Natural killer cell (primary cell): ENCODE data around the gene DDX24. TPM values are rescaled to one million over a fixed set of nuclear protein-coding genes. Genes with fewer than 3 reads are reported as not detected.

ENCODE experiments used
- ATAC-seq, 3 donors: fragments of 150-1000 bp in 2 of 3; fragments of 200-7000 bp in 1 of 3; cut with Tn5 transposase; 1 replicate in 1 of 3; 2 replicates in 2 of 3; pipeline ENCODE4 v1.10.0; 2021; ENCODE audit warnings: mild to moderate bottlenecking in 2 of 3, moderate library complexity in 2 of 3
- DNase-seq, 2 donors: peaks; one replicate each; pipeline versions ENCODE4 v3.0.0 to v3.0.0-alpha.2; 2013 to 2021; ENCODE audit warnings: mixed read lengths in 1 of 2
- H3K27ac ChIP-seq: one replicate; pipeline ENCODE4 v1.5.1; 2013; ENCODE audit warnings: mild to moderate bottlenecking, low read length
- H3K27me3 ChIP-seq: one replicate; pipeline ENCODE4 v1.6.1; 2013; ENCODE audit warnings: low read length; ENCODE audit not compliant: control insufficient read depth, insufficient read depth
- H3K36me3 ChIP-seq: one replicate; pipeline ENCODE4 v1.6.1; 2013; ENCODE audit warnings: low read length; ENCODE audit not compliant: control insufficient read depth, insufficient read depth
- H3K4me1 ChIP-seq: one replicate; pipeline ENCODE4 v1.6.1; 2013; ENCODE audit warnings: low read length; ENCODE audit not compliant: control insufficient read depth, insufficient read depth
- H3K4me3 ChIP-seq: one replicate; pipeline ENCODE4 v1.5.1; 2013; ENCODE audit warnings: low read length
- H3K9me3 ChIP-seq: one replicate; pipeline ENCODE4 v1.6.1; 2013; ENCODE audit warnings: low read length; ENCODE audit not compliant: control insufficient read depth, insufficient read depth
- H3K27ac Mint-ChIP-seq, 2 donors: one replicate each; pipeline ENCODE4 v1.8.0; 2022; ENCODE audit warnings: mild to moderate bottlenecking in 2 of 2, mixed read lengths in 2 of 2, moderate library complexity in 1 of 2
- H3K27me3 Mint-ChIP-seq, 2 donors: one replicate each; pipeline ENCODE4 v1.8.0; 2022; ENCODE audit warnings: low read depth in 2 of 2, mixed read lengths in 2 of 2
- H3K36me3 Mint-ChIP-seq: one replicate; pipeline ENCODE4 v1.8.0; 2022; ENCODE audit warnings: mixed read lengths
- H3K4me1 Mint-ChIP-seq, 2 donors: one replicate each; pipeline ENCODE4 v1.8.0; 2022; ENCODE audit warnings: mixed read lengths in 2 of 2
- H3K4me3 Mint-ChIP-seq: one replicate; pipeline ENCODE4 v1.8.0; 2022; ENCODE audit warnings: mild to moderate bottlenecking, moderate library complexity, mixed read lengths
- H3K9me3 Mint-ChIP-seq, 2 donors: one replicate each; pipeline ENCODE4 v1.8.0; 2022; ENCODE audit warnings: mixed read lengths in 2 of 2
- WGBS: methylation state at CpG from one replicate; pipeline ENCODE4 v1.1.7; 2013; ENCODE audit warnings: missing lambda C conversion rate; ENCODE audit not compliant: insufficient coverage; 5-methylcytosine and 5-hydroxymethylcytosine counted together
- intact Hi-C: fragments of 100-400 bp; cut with micrococcal nuclease; formaldehyde crosslinking; loops from one replicate; pipeline ENCODE4 v1.14.2; 2022
- total RNA-seq, 4 donors: library from RNA; stranded (reverse); fragments of 120-200 nt in 1 of 4; gene quantifications; one replicate each; pipeline versions ENCODE4 v1.2.3 to v1.2.4, GENCODE V29; 2013 to 2022
- TF ChIP-seq, protein P1 (sequence below): fragments of 200-600 bp; IDR thresholded peaks from one replicate; pipeline ENCODE4 v1.8.0; 2022; ENCODE audit warnings: antibody characterized with exemption

DDX24 gene
- total RNA-seq, 3 donors from 2014 or later (not counting 1 experiment from before 2014, with no cell fraction given), result 250 to 357 (median 296) TPM

DNA sequence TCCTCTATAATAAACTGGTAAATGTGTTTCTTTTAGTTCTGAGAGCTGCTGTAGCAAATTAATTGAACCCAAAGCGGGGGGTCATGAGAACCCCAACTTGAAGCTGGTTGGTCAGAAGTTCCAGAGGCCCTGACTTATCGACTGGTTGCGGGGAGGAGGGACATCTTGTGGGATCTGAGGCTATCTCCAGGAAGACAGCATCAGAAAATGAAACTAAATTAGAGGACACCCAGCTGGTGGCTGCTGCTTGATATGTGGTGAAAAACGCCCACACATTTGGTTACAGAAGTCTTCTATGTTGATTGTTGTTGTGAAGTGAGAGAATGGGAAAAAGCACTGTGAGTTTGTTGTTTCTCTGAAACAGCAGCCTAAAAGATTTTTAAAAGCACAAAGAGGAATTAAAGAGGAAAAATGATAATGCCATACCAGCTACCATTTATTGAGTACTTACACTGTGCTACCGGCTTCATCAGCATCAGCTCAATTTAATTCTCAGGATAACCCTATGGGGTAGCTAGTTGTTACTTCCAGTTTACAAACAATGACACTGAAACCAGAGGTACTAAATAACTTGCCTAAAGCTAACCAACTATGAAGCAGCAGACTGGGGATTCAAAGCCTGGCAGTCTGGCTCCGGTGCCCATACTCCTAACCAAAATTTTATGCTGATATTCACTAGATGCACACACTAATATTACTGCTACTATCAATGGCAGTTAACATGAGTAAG, 24.3 kb downstream of the DDX24 start:
- H3K27me3 ChIP-seq, result no peaks in the 10 kb centered on the region
- TF ChIP-seq, protein P1, sequence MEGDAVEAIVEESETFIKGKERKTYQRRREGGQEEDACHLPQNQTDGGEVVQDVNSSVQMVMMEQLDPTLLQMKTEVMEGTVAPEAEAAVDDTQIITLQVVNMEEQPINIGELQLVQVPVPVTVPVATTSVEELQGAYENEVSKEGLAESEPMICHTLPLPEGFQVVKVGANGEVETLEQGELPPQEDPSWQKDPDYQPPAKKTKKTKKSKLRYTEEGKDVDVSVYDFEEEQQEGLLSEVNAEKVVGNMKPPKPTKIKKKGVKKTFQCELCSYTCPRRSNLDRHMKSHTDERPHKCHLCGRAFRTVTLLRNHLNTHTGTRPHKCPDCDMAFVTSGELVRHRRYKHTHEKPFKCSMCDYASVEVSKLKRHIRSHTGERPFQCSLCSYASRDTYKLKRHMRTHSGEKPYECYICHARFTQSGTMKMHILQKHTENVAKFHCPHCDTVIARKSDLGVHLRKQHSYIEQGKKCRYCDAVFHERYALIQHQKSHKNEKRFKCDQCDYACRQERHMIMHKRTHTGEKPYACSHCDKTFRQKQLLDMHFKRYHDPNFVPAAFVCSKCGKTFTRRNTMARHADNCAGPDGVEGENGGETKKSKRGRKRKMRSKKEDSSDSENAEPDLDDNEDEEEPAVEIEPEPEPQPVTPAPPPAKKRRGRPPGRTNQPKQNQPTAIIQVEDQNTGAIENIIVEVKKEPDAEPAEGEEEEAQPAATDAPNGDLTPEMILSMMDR, result no peak
- peak overlapping the region; percentile 63 for H3K27ac ChIP-seq
- peak in 1 of 2 donors; percentile 55 for DNase-seq
- H3K4me3 ChIP-seq, result no peak overlapping the region
- no peaks in the 10 kb centered on the region for H3K27me3 Mint-ChIP-seq
- no peaks in the 10 kb centered on the region for H3K9me3 Mint-ChIP-seq
- ATAC-seq, result peak; percentile 77 to 83 (median 78)
- peaks cover 27% of the 10 kb centered on the region for H3K36me3 Mint-ChIP-seq
- peaks cover 51 to 59% of the 10 kb centered on the region in 2 donors for H3K4me1 Mint-ChIP-seq
- intact Hi-C loops, result loop anchor here (2.0 kb wide), 1 partner anchor 24 kb away; the partner anchor contains the start of genes DDX24 and IFI27L1
- H3K9me3 ChIP-seq, result no peaks in the 10 kb centered on the region
- peaks cover 83% of the 10 kb centered on the region for H3K36me3 ChIP-seq
- H3K4me3 Mint-ChIP-seq, result peak overlapping the region; percentile 76
- H3K27ac Mint-ChIP-seq, result peak overlapping the region; percentile 82 to 87
- peaks cover 26% of the 10 kb centered on the region for H3K4me1 ChIP-seq
- WGBS, result 42% methylated on average over 6 of the region's 6 CpGs

DNA sequence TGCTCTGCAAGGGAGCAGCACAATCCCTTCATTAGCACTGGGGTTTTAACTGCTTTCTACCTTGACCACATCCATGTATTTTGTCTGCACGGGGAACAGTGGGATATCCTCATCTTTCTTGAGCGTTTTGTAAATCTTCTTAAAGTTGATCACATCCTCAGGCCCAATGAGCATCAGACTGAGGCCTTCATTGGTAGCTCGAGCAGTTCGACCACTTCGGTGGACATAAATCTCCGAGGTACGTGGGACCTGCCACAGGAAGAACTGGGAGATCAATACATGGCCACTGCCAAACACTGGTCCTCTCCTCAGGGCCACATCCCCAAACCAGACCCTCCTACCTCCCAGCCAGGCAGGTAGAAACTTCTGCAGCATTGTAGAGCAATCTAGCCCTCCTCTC, 26.1 kb downstream of the DDX24 start:
- Mint-ChIP-seq H3K27ac (peak overlapping the region in 1 of 2 donors; percentile 82), H3K27me3 (no peaks in the 10 kb centered on the region), H3K9me3 (no peaks in the 10 kb centered on the region), H3K36me3 (peaks cover 39% of the 10 kb centered on the region), H3K4me3 (no peak overlapping the region), H3K4me1 (peaks cover 51 to 53% of the 10 kb centered on the region in 2 donors)
- TF ChIP-seq, protein P1, result no peak
- no peak overlapping the region for H3K27ac ChIP-seq
- ATAC-seq, result no peak
- DNase-seq, result no peak
- no peaks in the 10 kb centered on the region for H3K9me3 ChIP-seq
- intact Hi-C loops, result no loop called here
- peaks cover 26% of the 10 kb centered on the region for H3K4me1 ChIP-seq
- WGBS, result 97% methylated on average over 7 of the region's 7 CpGs
- no peak overlapping the region for H3K4me3 ChIP-seq
- H3K27me3 ChIP-seq, result no peaks in the 10 kb centered on the region
- H3K36me3 ChIP-seq, result peaks cover 82% of the 10 kb centered on the region

DNA sequence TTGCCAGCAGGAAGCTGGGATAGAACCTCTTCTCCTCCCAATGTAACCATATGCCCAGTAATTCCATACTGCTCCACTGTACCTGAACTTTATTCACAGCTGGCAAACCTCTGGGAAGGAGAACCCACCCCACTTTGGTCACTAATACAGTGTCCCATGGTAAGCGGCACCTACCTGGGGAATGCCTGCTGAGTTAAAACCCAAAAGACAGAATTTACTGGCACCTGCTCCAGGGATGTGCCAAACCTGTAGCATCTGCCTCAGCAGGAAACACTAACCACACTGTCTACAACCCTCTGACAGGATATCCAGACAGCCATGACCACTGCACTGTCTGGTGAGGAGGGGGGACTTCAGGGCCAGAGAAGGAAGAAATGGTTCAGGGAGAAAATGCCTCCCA, 26.6 kb downstream of the DDX24 start:
- WGBS, result 100% methylated on average over 1 of the region's 1 CpG

More for the DNA sequence above, 26.6 kb downstream of the DDX24 start:
- H3K27me3 Mint-ChIP-seq, result no peaks in the 10 kb centered on the region
- H3K27ac ChIP-seq, result no peak overlapping the region
- peaks cover 26% of the 10 kb centered on the region for H3K4me1 ChIP-seq
- H3K9me3 ChIP-seq, result no peaks in the 10 kb centered on the region
- H3K27me3 ChIP-seq, result no peaks in the 10 kb centered on the region
- H3K9me3 Mint-ChIP-seq, result no peaks in the 10 kb centered on the region
- intact Hi-C loops, result no loop called here
- peaks cover 83% of the 10 kb centered on the region for H3K36me3 ChIP-seq
- peaks cover 40% of the 10 kb centered on the region for H3K36me3 Mint-ChIP-seq
- H3K4me3 Mint-ChIP-seq, result no peak overlapping the region
- H3K4me1 Mint-ChIP-seq, result peaks cover 51 to 53% of the 10 kb centered on the region in 2 donors
- H3K27ac Mint-ChIP-seq, result peak overlapping the region; percentile 6 to 82
- TF ChIP-seq, protein P1, result no peak
- no peak overlapping the region for H3K4me3 ChIP-seq
- ATAC-seq (peak in 1 of 3 donors; percentile 14), DNase-seq (no peak)
